Fibroblast of pulmonary artery (primary cell): ENCODE results near the gene CPN2.
A peak's percentile ranks its signal among the peaks of the same experiment; 100 is the strongest.

Source experiments
- DNase-seq: peaks from one replicate; pipeline ENCODE4 v3.0.0-alpha.2; 2010; ENCODE audit warnings: low read depth
- H3K4me3 ChIP-seq: replicated peaks from 2 replicates; pipeline ENCODE4 v1.5.1; 2011; ENCODE audit warnings: low read depth, mild to moderate bottlenecking, control low read depth, low read length, moderate library complexity
- CTCF ChIP-seq: IDR thresholded peaks from 2 replicates; pipeline ENCODE4 v1.5.1; 2011; ENCODE audit warnings: mild to moderate bottlenecking, control low read depth, low read length, inconsistent platforms; ENCODE audit errors: missing control alignments

CPN2 gene

GRCh38 chr3:194321693-194322640, 29.2 kb downstream of the CPN2 start:
- no peak for DNase-seq
- H3K4me3 ChIP-seq = no peak overlapping the region
- no peak for TF ChIP-seq CTCF

- TF ChIP-seq CTCF = no peak
- no peak for DNase-seq
Observed at GRCh38 chr3:194320744-194321243, 30.3 kb downstream of the CPN2 start.

GRCh38 chr3:194320100-194320499, 31.0 kb downstream of the CPN2 start:
- TF ChIP-seq CTCF = no peak
- H3K4me3 ChIP-seq = no peak overlapping the region
- DNase-seq = no peak

More at GRCh38 chr3:194320744-194321243, 30.3 kb downstream of the CPN2 start:
- H3K4me3 ChIP-seq = no peak overlapping the region

GRCh38 chr3:194318511-194319161, 32.5 kb downstream of the CPN2 start:
- DNase-seq = no peak
- TF ChIP-seq CTCF = no peak
- H3K4me3 ChIP-seq = no peak overlapping the region

GRCh38 chr3:194316918-194317317, 34.2 kb downstream of the CPN2 start:
- H3K4me3 ChIP-seq = no peak overlapping the region
- DNase-seq = no peak
- no peak for TF ChIP-seq CTCF

GRCh38 chr3:194315965-194316361, 35.2 kb downstream of the CPN2 start:
- H3K4me3 ChIP-seq = no peak overlapping the region
- DNase-seq = peak; percentile 66
- no peak for TF ChIP-seq CTCF
